ENCODE results near the gene TSPO2. TPM values are rescaled to one million over a fixed set of nuclear protein-coding genes. Genes with fewer than 3 reads are reported as not detected.

Gene TSPO2
- total and polyA plus RNA-seq, 2 of the 4 experiments (the other 2 are of a cell fraction), result not detected

- no peak for TF ChIP-seq USF2 (IDR thresholded peaks at IDR 0.05; ENCODE audit: low read depth, low read length)
- TF ChIP-seq RAD21 (IDR thresholded peaks at IDR 0.05; ENCODE audit: low read length), result peak; percentile 44; the same call in 1 of the 2 replicates
- TF ChIP-seq NFE2L2 (IDR thresholded peaks at IDR 0.05; ENCODE audit: low read depth, low read length), result no peak
- no peak for TF ChIP-seq POLR2A (IDR thresholded peaks at IDR 0.05; ENCODE audit: low read depth, low read length)
- TF ChIP-seq MXI1 (IDR thresholded peaks at IDR 0.05; ENCODE audit: borderline replicate concordance, low read depth, low read length), result no peak
- no peak for TF ChIP-seq CHD1 (IDR thresholded peaks at IDR 0.05; ENCODE audit: low read depth, low read length)
- no peak for TF ChIP-seq MAZ (IDR thresholded peaks at IDR 0.05; ENCODE audit: borderline replicate concordance, low read depth, low read length)
Observed at GRCh38 chr6:41092421-41093140, 50.3 kb downstream of the TSPO2 start (continued).
